ENCODE data around the gene ISCA2.

Gene ISCA2

GRCh38 chr14:74505831-74506230 is 12.3 kb downstream of the ISCA2 start:
- intact Hi-C loops (cut with DNase I), result no loop called here
- peak in 1 of 10 donors; percentile 80 for DNase-seq

- DNase-seq, result peak in 1 of 10 donors; percentile 67
- intact Hi-C loops (cut with DNase I), result no loop called here
These were observed 12.9 kb downstream of the ISCA2 start for GRCh38 chr14:74506411-74506851.

GRCh38 chr14:74507085-74507484 is 13.5 kb downstream of the ISCA2 start:
- peak in 1 of 10 donors; percentile 60 for DNase-seq
- intact Hi-C loops (cut with DNase I), result no loop called here

- intact Hi-C loops (cut with DNase I), result no loop called here
- DNase-seq, result peak in 1 of 10 donors; percentile 47
These were observed 14.3 kb downstream of the ISCA2 start for GRCh38 chr14:74507840-74508239.

- peak in 1 of 10 donors; percentile 29 for DNase-seq
- intact Hi-C loops (cut with DNase I), result no loop called here
These were observed 14.7 kb downstream of the ISCA2 start for GRCh38 chr14:74508292-74508731.

GRCh38 chr14:74508844-74509428 is 15.4 kb downstream of the ISCA2 start:
- intact Hi-C loops (cut with DNase I), result no loop called here
- peak in 1 of 10 donors; percentile 63 for DNase-seq

- DNase-seq, result peak in 1 of 10 donors; percentile 50
- intact Hi-C loops (cut with DNase I), result no loop called here
These were observed 16.1 kb downstream of the ISCA2 start for GRCh38 chr14:74509587-74510222.

GRCh38 chr14:74510223-74510931 is 16.8 kb downstream of the ISCA2 start:
- intact Hi-C loops (cut with DNase I), result no loop called here
- DNase-seq, result peak in 1 of 10 donors; percentile 74

GRCh38 chr14:74510959-74511409 is 17.4 kb downstream of the ISCA2 start:
- peak in 1 of 10 donors; percentile 64 for DNase-seq
- intact Hi-C loops (cut with DNase I), result no loop called here

GRCh38 chr14:74511966-74512830 is 18.6 kb downstream of the ISCA2 start:
- intact Hi-C loops (cut with DNase I), result no loop called here
- peak in 1 of 10 donors; percentile 51 for DNase-seq

- intact Hi-C loops (cut with DNase I), result no loop called here
- DNase-seq, result peak in 1 of 10 donors; percentile 78
These were observed 20.9 kb downstream of the ISCA2 start for GRCh38 chr14:74514471-74514941.

GRCh38 chr14:74515891-74516412 is 22.4 kb downstream of the ISCA2 start:
- intact Hi-C loops (cut with DNase I), result no loop called here
- DNase-seq, result peak in 3 of 10 donors; percentile 13 to 71 (median 19)

GRCh38 chr14:74516451-74517160 is 23.0 kb downstream of the ISCA2 start:
- peak in 3 of 10 donors; percentile 5 to 73 (median 48) for DNase-seq

GRCh38 chr14:74517731-74518130 is 24.2 kb downstream of the ISCA2 start:
- intact Hi-C loops (cut with DNase I), result no loop called here
- DNase-seq, result peak in 2 of 10 donors; percentile 1 to 16

More at GRCh38 chr14:74516451-74517160, 23.0 kb downstream of the ISCA2 start:
- intact Hi-C loops (cut with DNase I), result no loop called here

GRCh38 chr14:74518221-74518620 is 24.7 kb downstream of the ISCA2 start:
- intact Hi-C loops (cut with DNase I), result no loop called here
- DNase-seq, result peak in 2 of 10 donors; percentile 49 to 74

- intact Hi-C loops (cut with DNase I), result no loop called here
- DNase-seq, result peak in 3 of 10 donors; percentile 3 to 70 (median 57)
These were observed 25.9 kb downstream of the ISCA2 start for GRCh38 chr14:74519316-74520074.

GRCh38 chr14:74521756-74522155 is 28.2 kb downstream of the ISCA2 start:
- DNase-seq, result peak in 3 of 10 donors; percentile 8 to 67 (median 65)
- intact Hi-C loops (cut with DNase I), result no loop called here

GRCh38 chr14:74522740-74523139 is 29.2 kb downstream of the ISCA2 start:
- intact Hi-C loops (cut with DNase I), result no loop called here

More at GRCh38 chr14:74522740-74523139, 29.2 kb downstream of the ISCA2 start:
- DNase-seq, result peak in 3 of 10 donors; percentile 15 to 69 (median 48)

Data from posterior cingulate gyrus (tissue), 11 donors.